Activated CD4-positive, CD25-positive, alpha-beta regulatory T cell (primary cell): ENCODE results near the gene ZNF341.

Source experiments
- DNase-seq, 4 experiments: peaks; one replicate each; lab custom pipeline; 2025; lab: John Stamatoyannopoulos, UW

Gene ZNF341

DNA sequence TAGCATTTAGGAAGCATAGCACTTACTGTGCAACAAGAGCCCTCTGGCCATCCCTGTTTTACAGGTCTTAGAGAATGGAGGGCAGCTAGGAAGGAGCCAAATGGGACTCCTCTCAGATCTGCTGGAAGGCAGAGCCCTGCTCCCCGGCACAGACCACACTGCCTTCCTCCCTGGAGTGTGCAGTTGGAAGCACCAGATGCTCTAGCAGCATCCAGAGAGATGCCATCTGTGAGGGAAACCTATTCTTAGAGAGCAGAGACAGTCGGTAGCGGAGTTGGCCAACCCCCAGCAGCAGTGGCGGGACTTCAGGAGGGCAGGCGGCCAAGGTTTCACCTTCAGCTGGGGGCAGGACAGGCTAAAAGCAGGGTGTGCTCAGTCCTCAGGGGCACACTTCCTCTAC, 28.9 kb upstream of the ZNF341 start:
- DNase-seq, result no peak

DNA sequence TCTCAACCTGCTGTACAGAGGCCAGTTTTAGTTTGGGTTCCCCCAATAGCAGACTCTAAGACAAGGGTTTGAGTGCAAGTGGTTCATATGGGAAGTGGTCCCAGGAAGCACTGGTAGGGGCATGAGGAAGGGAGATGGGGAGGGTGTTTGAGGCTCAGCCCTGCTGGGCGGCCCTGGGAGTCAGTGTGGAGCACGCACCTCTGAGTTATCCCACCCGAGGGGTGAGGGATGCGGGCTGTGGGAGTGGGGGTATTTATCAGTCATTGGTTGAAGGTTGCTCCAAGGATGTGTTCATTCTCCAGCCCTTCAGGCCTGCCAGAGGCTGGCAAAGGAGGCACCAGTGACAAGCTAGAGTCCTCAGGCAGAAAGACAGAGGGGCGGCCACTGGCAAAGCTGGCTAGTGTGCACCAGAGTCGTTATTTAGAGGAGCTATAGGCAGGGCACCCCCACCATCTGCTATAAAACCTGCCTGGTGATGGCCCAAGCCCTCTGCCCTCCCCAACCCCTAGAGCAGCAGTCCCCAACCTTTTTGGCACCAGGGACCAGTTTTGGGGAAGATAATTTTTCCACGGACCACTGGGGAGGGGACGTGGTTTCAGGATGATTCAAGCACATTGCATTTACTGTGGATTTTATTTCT, 28.2 kb upstream of the ZNF341 start:
- DNase-seq, result no peak

DNA sequence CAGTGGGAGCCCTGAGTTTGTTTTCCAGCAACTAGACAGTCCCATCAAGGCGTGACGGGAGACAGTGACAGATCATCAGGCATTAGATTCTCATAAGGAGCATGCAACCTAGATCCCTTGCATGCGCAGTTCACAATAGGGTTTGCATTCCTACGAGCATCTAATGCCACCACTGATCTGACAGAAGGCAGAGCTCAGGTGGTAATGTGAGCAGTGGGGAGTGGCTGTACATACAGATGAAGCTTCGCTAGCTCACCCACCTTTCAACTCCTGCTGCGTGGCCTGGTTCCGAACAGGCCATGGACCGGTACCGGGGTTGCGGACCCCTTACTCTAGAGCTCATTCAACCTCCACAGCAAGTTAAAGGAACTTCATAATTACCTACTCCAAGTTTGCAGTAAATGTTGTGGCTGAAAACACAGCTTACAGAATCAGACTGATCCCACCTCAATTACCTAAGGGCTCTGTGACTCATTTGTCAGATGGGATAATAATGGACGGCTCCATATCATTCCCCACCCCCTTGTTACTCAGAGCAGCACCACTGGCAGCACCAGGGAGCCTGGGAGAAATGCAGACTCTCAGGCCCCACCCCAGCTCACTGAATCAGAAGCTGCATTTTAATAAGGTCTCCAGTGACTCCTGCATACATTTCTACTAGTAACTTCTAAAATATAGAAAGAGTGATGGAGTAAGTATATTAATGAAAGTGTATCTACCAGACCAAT, 27.4 kb upstream of the ZNF341 start:
- no peak for DNase-seq

DNA sequence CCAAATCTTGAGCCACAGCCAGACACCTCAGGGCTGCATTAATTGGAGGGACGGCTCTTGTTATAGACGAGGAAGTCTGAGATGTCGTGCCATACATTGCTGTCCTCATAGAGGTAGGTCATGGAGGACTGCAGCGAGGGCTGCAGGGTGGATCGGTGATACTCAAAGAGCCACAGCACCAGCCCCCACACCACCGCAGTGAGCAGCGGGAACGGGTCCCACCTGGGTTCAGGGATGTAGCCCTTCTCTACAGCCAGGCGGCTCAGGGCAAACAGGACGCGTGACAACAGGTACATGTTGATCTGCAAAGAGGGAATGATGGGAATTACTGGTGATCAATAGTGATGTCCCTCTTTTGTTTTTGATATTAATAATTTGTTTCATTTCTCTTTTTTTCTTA, 24.1 kb upstream of the ZNF341 start:
- no peak for DNase-seq

DNA sequence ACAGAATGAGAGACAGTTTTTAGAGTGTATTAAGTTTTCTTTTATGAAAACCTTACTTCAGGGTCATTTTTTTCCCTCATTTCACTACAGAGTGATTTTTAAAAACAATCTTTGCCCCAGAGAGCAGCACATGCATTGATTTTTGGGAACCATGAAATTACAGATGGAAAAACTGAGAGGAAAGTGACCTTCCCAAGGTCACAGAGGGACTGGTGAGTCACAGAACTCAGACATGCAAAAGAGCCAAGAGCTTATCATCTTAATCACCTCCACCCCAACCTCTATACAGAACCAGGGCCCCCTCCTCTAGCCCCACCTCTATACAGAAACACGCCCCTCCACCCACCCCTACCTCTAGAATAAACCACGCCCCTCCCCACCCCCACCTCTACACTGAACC, 22.4 kb upstream of the ZNF341 start:
- DNase-seq, result no peak

DNA sequence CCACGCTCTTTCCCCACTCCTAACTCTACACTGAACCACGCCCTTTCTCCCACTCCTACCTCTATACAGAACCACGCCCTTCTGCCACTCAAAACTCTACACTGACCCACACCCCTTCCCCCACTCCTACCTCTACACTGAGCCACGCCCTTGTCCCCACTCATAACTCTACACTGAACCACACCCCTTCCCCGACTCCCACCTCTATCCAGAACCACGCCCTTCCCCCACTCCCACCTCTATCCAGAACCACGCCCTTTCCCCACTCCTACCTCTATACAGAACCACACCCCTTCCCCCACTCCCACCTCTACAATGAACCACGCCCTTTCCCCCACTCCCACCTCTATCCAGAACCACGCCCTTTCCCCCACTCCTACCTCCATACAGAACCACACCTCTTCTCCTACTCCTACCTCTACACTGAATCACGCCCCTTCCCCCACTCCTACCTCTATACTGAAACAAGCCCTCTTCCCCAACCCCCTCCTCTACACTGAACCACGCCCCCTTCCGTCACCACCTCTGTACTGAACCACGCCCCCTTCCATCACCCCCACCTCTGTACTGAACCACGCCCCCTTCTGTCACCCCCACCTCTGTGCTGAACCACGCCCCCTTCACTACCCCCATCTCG, 21.8 kb upstream of the ZNF341 start:
- no peak for DNase-seq

DNA sequence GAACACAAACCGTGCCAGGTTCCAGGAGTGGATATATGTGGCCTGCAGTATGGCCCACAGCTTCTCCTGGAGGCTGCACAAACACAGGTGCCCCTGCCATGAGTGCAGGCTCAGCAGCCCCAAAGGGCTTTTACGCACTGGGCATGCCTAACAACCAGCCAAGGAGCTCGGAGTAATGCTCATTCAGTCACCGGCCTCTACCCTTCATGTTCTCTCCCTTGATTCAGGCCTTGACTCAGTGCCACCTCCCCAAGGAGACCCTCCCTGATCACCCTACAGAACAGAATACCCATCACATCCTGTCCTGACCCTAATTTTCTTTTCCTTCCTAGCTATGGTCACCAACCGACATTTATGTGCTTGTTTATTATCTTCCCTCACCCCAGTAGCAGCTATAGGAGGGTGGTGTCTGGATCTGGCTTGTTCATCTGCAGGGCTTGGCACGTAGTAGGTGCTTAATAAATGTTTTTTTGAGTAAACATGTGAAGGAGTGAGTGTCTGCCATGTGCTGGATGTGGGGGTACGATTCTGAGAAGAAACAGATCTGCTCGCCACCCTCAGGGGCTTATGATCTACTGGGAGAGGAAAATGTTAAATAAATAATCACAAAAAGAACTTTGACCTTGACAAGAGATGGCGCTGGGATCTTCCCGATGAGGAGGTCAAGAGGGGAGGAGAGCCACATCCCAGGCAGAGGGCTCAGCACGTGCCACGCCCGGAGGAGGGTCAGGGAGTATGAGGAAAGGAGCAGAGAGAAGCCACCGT, 20.9 kb upstream of the ZNF341 start:
- DNase-seq, result no peak

DNA sequence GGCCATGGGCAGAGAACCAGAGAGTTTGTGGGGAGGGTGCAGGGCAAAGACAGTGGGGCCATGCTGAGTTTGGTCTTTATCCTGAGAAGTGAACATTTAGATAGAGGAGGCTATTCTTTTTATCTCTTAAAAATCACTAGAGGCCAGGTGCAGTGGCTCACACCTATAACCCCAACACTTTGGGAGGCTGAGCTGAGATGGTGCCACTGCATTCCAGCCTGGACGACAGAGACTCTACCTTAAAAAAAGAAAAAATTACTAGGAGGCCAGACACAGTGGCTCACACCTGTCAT, 20.4 kb upstream of the ZNF341 start:
- DNase-seq, result no peak

DNA sequence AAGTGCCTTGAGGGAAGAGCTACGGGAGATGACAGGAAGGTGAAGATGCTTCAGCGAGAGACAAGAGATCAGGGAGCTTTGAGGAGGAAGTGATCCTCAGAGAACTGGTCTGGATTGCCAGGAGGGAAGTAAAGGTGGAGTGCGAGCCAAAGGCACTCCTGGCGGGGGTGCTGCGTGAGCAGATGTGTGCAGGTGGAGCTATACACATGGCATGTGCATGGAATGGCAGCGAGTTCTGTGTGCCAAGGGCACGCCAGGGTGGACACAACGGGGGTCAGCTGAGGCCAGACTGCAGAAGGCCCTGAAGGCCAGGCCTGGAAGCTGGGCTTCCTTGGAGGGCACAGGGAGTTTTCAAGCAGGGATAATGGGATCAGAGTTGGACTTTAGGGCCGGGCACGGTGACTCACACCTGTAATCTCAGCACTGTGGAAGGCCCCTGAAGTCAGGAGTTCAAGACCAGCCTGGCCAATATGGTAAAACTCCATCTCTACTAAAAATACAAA, 17.9 kb upstream of the ZNF341 start:
- no peak for DNase-seq

DNA sequence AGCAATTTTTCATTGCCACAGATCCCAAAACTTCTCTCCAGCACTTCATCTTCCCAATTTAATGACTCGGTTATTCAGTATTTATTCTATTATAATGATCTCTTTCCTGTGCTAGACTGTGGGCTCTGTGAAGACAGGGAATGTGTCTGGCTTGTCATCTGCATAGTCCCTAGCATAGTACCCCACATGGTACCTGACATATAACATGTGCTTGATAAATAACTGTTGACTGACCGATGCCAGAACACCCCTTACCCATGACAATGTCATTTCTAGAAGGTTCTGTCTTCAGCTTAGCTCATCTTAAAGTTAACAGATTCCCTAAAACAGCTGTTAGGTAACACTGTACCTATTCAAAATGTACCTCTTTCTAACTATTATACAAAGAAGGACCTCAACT, 15.3 kb upstream of the ZNF341 start:
- DNase-seq, result no peak

DNA sequence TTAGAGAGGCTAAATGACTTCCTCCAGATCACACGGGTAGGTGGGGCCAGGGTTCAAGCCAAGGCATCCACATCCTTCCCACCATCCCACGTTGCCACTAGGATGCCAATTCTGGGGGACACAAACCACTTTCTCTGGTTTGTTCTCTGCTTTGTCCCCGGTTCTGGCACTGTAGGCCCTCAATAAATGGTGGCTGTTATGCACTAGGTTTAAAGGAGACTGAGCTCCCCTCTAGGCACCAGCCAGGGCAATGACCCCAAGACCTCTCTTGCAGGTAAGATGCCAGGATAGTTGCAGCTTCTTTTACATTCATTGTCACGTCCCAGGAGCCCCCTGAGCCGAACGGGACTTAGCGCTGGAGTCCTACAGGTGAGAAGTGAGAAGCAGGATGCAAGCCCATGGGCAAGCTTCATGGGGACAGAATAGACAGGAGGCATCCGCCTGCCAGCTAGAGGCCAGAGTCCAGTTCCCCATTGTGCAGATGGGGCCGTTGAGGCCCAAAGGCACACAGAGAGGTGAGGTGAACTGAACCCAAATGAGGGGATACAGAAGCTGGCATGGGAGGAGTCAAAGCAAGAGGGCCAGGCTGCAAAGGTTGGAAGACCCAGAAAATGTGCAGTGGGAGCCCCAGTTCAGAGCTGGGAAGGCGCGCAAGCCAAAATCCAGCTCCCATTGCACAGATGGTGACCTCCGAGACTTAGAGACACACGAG, 12.4 kb upstream of the ZNF341 start:
- no peak for DNase-seq

DNA sequence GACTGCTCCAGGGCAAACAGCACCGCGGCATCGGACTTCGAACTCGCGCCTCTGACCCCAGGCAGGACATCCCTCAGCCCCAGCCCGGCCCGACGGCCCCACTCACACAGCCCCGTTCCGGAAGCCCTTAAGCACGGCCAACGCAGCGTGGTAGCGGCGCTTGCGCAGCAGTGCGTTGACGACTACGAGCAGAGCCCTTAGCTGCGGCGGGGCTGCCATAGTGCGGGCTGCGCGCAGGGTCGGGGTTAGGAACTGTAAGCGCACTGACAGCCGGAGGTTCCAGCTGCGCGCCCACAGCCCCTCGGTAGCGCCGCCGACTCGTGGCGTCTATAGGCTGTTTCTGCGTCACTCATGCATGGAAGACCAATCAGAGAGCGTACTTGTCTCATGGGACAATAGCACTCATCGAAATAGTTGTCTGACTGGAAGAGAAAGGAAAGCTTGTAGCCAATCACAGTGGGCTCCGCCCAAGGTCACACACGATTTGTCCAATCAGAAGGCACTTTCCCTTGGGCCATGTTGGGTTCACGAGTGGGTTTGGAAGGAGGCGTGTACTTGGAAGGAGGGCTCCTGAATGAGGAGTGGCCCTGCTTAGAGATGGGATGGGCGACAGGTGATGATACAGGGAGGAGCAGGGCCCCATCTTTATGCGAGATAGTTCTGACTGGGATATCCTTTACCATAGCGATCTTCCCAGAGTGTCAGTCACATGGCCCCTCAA, 11.6 kb upstream of the ZNF341 start, which contains the start of gene PXMP4:
Gene PXMP4, minus strand, starts transcription at position 322 of the 721 bp plus-strand sequence. Its CDS starts 103 bp downstream, at position 219.
- peak; percentile 58 to 74 (median 72) for DNase-seq

DNA sequence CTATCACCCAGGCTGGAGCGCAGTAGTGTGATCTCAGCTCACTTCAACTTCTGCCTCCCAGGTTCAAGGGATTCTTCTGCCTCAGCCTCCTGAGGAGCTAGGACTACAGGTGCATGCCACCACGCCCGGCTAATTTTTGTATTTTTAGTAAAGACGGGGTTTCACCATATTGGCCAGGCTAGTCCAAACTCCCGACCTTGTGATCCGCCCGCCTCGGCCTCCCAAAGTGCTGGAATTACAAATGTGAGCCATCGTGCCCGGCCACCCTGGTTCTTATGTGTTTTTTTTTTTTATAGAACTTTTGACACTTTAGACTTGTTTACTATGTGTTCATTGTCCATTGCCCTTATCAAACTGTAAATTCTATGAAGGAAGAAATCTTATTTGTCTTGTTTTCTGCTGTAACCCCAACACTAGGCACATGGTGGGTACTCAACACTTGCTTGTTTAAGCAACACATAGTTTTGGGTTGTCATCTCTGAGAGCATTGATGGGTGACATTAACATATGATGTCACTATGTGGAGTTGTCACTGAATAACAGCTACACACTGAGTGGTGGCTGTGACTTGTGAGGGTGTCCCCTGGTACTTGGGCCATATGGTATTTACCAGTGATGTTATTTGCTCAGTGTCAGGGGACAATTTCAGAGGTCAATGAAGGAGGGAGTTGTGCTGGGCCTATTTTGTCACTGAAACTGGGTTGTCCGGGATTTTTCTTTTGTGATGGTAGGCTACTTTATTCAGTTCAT, 10.2 kb upstream of the ZNF341 start:
- DNase-seq, result no peak

DNA sequence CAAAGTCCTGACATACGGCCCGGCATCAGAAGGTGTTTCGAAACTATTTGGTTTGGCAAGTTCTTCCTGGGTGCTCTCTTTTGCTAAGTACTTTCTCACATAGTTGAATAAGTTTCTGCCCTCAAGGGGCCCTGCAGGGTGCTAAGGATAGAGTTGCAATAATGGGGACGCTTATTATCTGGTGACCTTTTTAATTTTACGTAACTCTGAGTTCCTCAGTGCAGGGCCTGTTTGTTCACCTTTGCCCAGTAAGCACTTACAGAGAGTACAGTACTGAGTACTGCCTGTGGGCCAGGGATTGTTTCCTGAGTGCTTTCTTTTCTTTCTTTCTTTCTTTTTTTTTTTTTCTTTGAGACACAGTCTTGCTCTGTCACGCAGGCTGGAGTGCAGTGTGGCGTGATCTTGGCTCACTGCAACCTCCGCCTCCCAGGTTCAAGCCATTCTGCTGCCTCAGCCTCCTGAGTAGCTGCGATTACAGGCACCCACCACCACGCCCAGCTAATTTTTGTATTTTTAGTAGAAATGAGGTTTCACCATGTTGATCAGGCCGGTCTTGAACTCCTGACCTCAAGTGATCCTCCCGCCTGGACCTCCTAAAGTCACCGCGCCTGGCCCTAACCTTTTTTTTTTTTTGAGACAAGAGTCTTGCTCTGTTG, 7.2 kb upstream of the ZNF341 start:
- no peak for DNase-seq

DNA sequence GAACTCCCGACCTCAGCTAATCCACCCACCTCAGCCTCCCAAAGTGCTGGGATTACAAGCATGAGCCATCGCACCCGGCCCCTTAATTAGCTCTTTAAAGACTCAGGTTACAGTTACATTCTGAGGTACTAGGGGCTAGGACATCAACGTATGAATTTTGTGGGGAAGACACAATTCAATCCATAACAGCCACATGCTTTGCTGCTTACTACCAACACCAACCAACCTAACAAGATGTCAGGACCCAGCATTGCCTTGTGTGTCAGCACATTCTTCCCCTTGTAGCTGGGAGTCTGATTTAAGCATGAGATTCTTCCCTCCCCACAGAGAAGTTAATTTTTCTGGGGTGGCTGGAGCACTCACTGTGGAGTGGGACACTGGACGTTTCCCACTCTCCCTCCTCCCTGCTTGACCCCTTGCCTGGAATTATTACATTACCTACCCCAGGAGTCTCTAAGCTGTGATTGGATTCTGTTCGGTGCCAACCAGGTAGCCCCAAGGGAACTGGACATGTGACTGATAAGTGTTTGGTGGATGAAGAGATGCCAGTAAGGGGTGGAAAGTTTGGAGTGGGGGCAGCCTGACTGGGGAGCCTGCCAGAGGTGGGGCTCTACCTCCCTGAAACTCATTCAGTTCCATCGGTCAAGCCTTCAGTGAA, 6.1 kb upstream of the ZNF341 start:
- no peak for DNase-seq

DNA sequence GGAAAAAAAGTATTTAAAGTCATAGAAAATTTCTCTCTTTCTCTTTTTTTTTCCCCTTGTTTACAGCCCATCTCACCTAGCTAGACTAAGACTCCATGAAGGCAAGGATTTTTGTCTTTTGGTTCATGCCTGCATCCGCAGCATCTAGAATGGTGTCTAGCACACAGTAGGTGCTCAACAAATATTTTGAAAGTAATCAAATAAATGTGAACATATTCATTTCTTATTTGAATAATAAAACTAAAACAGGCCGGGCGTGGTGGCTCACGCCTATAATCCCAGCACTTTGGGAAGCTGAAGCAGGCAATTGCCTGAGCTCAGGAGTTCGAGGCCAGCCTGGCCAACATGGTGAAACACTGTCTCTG, 4.7 kb upstream of the ZNF341 start:
- no peak for DNase-seq

DNA sequence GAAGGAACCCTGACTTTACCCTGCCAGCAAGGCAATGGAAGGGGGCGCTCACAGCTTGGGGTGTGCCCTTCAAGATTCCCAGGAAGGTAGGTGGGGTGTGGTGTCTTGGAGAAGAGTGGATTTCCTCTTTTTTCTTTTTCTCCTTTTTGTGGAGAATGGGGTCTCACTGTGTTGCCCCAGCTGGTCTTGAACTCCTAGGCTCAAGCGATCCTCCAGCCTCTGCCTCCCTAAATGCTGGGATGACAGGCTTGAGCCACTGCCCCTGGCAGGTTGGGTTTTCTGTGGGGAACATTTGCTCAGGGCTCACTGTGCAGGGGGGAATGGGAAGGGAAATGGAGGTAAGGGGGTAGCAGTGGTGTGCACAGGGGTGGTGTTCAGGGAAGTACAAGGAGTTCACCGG, 4.0 kb upstream of the ZNF341 start:
- DNase-seq, result no peak

DNA sequence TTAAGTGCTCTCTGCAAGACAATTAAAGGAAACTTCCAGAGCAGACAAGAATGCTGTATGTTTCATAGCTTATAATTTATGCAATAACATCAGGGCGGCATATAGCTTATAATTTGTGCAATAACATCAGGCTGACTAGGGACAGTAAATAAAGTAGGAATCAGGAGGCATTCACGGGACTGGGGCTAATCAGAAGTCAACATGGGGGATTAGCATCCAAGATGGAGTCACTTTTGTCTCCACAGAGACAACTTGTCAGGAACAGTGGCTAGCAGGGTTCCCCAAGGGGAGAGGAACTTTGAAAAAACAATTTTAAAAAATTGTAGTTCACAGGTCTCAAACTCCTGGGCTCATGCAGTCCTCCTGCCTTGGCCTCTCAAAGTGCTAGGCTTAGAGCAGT, 3.3 kb upstream of the ZNF341 start:
- DNase-seq, result no peak

DNA sequence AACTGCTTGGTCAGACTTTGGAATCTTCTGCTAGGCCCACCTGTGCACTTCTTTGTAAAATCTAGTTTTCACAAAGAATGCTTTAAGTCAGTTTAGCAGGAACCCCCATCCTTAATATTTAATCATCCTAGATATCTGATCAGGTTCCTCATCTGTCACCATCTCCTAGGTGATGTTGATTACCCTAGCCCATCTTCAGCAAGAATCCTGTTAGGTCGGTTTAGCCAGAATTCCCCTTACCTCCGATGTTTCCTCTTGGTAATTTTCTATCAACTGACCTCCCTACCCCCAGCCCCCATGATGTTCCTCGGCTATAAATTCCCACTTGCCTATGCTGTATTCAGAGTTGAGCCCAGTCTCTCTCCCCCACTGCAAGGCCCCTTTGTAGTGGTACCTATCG, 2.7 kb upstream of the ZNF341 start:
- DNase-seq, result no peak
